ENCODE results near the gene STOX2. TPM values are rescaled to one million over a fixed set of nuclear protein-coding genes. Genes with fewer than 3 reads are reported as not detected.
A peak's percentile ranks its signal among the peaks of the same experiment; 100 is the strongest.

The STOX2 gene
- 10 to 100 TPM in 2 of 4 donors, 1 to 10 TPM in 2; 3.5 to 23.1 (median 7.6) TPM for total RNA-seq

DNA sequence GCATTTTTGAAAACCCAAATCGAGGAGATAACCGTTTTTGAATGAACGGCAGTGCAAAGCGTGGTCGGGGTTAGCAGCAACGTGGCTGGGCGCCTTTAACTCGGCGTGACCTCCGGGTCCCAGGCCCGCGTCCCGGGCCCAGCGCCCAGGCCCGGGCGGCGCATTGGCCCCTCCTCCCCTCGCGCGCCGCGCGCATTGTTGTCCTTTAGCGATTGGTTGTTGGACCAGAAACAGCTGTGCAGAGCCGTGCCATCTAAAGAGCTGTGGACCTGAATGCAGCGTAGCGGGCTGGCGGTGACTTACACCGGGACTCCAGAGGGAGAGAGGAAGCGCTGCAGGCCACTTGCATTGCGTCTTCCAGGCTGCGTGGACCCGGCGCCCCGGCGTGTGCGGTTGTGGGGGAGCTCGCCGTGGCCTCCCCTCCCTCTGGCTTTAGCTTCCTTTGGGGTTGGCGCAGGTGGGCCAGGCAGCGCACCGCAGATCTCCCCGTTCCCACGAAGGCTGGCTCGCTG, at the start of gene STOX2:
Gene STOX2, plus strand, starts transcription at position 227 of the 512 bp plus-strand sequence. CDS start 1,484 bp downstream, outside the sequence.
- Histone ChIP-seq H3K4me3 (peak within 1 kb of the TSS; percentile 30 to 60 (median 46)), H3K27ac (peak within 1 kb of the TSS; percentile 18 to 73 (median 34)), H3K9me3 (peaks cover 0 to 1% (median 0%) of the 10 kb centered on the region in 4 donors), H3K4me1 (peaks cover 0 to 6% (median 0%) of the 10 kb centered on the region in 4 donors), H3K27me3 (peaks cover 0 to 8% of the 10 kb centered on the region in 2 donors), H3K36me3 (no peaks in the 10 kb centered on the region)
- TF ChIP-seq CTCF (IDR thresholded peaks at IDR 0.05) (no peak), POLR2A (IDR thresholded peaks at IDR 0.05) (no peak)
- peak in 2 of 3 donors; percentile 53 to 69 for DNase-seq

DNA sequence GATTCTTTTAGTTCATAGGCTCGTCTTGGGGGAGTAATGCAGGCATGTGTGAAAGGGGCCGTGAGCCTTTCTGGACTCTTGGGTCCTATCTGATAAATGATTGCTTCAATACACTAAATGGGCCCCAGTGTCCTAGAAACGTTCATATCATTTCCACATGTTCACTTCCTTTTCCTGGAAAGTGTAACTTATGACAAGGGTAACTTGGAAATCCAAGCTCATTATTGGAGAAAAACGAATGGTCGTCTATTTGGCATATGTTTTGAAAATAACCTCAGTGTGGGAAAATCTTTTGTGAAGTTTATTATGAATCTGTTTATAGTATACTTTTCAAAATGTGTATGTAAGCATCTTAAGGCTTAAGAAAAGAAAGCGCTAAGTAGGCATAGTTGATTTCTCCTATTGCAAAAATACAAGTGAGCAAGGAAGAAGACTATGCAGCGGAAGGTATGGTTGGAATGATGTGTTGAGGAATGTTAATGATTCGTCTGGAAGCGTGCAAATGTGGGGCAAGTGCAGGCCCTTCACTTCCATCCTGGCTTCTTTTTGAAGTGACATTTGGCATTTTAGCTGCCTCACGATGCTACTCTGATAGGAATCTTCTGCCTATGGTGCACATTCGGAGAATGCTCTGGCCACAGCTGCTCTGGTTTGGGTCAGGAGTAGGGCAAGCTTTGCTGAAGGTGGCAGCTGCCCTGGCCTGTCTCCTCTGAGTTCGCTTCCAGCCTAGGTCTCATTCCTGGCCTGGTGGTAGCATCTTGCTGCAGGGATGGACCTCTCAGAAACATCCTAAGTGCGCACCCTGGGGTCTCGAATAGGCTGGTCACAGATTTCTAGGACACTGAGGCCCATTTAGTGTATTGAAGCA, 49.5 kb upstream of the STOX2 start:
- Histone ChIP-seq H3K27ac (no peak overlapping the region), H3K27me3 (no peaks in the 10 kb centered on the region), H3K4me1 (no peaks in the 10 kb centered on the region), H3K9me3 (no peaks in the 10 kb centered on the region), H3K36me3 (no peaks in the 10 kb centered on the region), H3K4me3 (no peak overlapping the region)
- no peak for TF ChIP-seq CTCF (IDR thresholded peaks at IDR 0.05)
- no peak for TF ChIP-seq POLR2A (IDR thresholded peaks at IDR 0.05)
- DNase-seq, result no peak

GRCh38 chr4:183857040-183857439, 48.1 kb upstream of the STOX2 start:
- DNase-seq, result no peak
- no peaks in the 10 kb centered on the region for H3K4me1 ChIP-seq
- no peak overlapping the region for H3K27ac ChIP-seq
- H3K27me3 ChIP-seq, result no peaks in the 10 kb centered on the region
- H3K9me3 ChIP-seq, result no peaks in the 10 kb centered on the region
- H3K4me3 ChIP-seq, result no peak overlapping the region
- TF ChIP-seq CTCF (IDR thresholded peaks at IDR 0.05), result no peak
- TF ChIP-seq POLR2A (IDR thresholded peaks at IDR 0.05), result no peak
- H3K36me3 ChIP-seq, result no peaks in the 10 kb centered on the region

GRCh38 chr4:183858011-183858615, 47.0 kb upstream of the STOX2 start:
- TF ChIP-seq POLR2A (IDR thresholded peaks at IDR 0.05) (no peak), CTCF (IDR thresholded peaks at IDR 0.05) (no peak)
- no peak overlapping the region for H3K4me3 ChIP-seq
- H3K27me3 ChIP-seq, result no peaks in the 10 kb centered on the region
- no peak for DNase-seq
- no peak overlapping the region for H3K27ac ChIP-seq
- no peaks in the 10 kb centered on the region for H3K4me1 ChIP-seq
- H3K36me3 ChIP-seq, result no peaks in the 10 kb centered on the region
- no peaks in the 10 kb centered on the region for H3K9me3 ChIP-seq

DNA sequence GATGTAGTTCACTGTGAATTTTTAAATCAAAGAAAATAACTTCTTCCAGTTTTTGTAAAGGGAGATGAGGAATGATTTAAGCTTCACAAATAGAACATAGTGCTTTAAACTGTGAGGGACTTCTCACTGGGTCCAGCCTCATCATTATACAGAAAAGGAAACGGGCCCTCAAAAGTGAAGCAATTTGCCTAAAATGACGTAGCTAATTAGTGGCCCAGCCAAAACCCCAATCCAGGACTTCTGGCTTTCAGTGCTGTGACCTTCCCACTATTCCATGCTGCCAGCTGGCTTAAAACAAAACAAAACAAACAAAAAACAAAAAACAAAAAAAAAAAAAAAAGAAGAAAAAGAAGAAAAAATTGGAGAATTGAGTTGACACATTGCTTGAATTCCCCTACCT, 45.0 kb upstream of the STOX2 start:
- no peaks in the 10 kb centered on the region for H3K27me3 ChIP-seq
- DNase-seq, result no peak
- TF ChIP-seq POLR2A (IDR thresholded peaks at IDR 0.05), result no peak
- TF ChIP-seq CTCF (IDR thresholded peaks at IDR 0.05), result no peak
- H3K36me3 ChIP-seq, result no peaks in the 10 kb centered on the region
- H3K9me3 ChIP-seq, result no peaks in the 10 kb centered on the region
- no peak overlapping the region for H3K4me3 ChIP-seq
- H3K4me1 ChIP-seq, result no peaks in the 10 kb centered on the region
- H3K27ac ChIP-seq, result no peak overlapping the region

All from Peyer's patch (tissue), 4 donors.